Right kidney (tissue), 1 donor: Measurements from ENCODE around the gene ASPRV1.
"Not testable (repeated sequence)": the region's sequence is repeated elsewhere in the genome, so short reads cannot be mapped to it uniquely, and the experiment has no call there.

Source experiments
- DNase-seq: peaks from one replicate; pipeline ENCODE4 v3.0.0-alpha.2; 2016

Gene ASPRV1

DNA sequence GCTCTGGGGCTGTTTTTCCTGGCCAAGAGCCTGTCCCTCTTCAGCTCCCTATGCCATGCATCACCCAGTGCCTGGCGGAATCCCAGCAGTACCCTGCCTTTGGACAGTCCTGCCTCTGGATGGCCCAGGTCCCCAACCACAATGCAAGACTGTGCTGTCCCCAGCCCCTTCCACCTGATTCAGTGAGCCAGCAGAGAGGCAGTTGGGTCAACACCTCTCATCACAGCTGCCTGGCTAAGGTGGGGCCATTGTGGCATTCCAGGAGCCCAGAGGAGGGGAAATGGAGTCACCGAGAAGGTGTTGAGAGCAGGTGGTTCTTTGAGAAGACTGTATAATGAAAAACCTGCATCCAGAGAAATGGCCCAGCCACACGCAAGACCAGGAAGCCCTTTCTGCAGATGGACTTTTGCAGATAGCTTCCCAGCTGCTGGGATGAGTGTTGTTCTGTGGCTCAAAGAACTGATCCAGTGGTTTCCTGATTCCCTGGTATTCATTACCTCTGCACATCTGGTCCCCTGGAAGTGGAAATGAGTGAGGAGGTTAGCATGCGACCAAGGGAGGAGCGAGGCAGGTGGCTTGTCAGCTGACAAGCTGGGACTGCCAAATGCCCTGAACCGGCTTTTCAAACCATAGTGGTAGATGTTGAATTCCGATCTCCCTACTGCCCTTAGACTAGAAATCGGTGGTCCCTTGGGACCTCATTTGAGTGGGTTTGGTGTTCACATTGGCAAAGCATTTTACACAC lies 1.7 kb upstream of the ASPRV1 start:
- DNase-seq: no peak

DNA sequence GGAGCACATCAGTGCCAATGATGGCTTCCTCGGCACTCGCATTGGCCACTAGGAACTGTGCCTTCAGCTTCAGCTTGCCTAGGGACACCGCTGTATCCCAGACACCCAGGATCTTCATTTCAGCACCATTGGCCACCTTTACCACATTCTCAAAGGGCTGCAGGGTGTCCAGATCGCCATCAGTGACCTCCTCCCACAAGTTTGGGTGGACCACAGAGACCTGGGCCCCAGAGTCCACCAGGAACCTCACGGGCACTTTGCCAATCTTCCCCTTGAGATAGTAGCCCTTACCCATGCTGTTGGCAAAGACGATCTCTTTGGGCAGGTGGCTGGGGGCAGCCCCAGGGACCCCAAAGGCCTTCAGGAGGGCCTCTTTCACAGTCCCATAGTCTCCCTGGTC lies 610 bp downstream of the ASPRV1 start:
- no peak for DNase-seq

DNA sequence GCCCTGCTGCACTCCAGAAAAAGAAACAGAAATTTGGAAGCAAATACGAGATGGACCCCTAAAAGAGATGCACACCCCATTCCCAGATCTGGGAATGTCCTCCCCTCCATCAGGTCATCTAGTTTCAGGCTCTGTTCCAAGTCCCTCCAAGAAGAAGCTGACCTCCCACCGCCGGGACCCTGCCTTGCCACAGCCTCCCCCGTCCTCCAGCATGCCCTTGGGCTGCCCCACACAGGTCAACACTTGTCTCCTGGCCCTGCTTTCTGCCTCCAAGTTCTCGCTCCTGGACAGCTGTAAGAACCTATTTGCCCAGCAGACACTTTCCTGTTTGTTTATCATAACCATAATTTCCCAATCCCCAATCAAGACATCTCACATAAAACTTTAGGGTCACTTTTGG lies 2.0 kb downstream of the ASPRV1 start:
- no peak for DNase-seq

DNA sequence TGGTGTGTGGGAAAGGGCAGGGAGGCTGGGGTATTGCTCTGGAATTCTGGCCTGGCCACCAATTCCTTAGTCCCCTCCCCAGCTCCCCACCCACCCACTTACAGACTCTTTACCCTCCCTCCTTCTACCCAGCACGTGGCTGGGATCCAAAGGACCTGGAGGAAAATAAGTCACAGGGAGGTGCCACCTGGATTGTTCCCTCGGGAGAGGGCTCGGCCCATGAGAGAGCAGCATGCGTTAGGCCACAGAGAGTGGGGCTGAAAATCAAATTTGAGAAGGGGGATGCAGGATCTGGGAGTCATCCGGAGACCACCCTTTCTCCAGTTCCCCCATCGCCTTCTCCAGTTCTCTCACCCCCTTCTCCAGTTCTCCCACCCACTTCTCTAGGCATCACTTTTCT lies 3.0 kb downstream of the ASPRV1 start:
- no peak for DNase-seq

DNA sequence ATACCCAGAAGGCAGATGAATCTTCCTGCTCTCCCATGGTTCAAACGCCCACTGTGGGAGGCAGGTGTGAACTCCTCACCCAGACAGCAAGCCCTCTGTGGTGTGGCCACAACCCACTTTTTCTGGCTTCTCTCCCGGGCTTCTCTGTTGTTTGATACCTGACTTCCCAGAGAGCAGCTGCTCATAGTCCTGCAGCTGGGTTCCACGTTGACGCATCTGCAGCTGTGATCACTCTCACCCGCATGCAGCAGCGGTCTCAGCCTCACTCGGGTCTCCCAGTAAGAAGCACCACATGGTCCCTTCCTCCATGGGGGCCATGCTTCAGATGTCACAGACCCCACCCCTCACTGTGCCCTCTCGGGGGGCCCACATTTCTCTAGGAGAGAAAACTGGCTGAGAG lies 3.5 kb downstream of the ASPRV1 start:
- no peak for DNase-seq

DNA sequence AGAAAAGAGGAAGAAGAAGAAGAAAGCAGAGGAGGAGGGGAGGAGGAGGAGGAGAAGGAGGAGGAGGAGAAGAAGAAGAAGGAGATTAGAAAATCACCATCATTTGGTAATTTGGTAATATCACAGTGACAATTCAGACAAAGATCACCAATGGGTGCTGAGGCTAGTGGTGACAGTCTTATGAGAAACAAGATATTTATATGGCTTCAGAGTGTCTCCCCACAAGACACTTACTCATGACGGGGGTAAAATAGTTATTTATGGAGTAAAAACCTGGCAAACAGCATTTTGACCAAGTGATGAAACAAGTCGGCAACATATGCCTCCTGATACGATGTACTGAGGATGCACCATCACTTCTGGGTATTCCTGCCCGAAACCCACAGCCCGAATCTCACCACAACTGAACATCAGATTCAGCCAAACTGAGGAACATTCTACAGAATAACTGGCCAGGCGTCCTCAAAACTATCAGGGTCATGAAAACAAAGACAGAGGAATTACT lies 4.9 kb downstream of the ASPRV1 start:
- no peak for DNase-seq

DNA sequence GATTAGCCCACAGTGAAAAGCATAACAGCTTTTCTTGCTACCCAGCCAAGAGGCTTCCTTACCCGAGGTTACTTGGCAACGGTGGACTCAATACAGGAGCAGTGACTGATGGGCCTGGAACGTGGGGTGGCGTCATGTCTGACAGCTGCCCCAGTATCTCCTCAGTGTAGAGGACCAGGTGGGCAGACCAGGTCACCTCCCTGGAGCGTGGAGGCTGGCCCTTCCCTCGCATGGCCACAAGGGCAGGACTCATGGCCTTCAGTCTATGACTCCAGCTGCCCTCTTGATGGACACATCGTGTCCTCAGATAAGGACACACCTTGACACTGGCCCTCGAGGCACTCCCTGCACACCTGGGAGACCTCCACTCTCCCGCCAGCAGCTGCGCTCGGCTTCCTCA lies 6.4 kb downstream of the ASPRV1 start:
- DNase-seq: no peak

DNA sequence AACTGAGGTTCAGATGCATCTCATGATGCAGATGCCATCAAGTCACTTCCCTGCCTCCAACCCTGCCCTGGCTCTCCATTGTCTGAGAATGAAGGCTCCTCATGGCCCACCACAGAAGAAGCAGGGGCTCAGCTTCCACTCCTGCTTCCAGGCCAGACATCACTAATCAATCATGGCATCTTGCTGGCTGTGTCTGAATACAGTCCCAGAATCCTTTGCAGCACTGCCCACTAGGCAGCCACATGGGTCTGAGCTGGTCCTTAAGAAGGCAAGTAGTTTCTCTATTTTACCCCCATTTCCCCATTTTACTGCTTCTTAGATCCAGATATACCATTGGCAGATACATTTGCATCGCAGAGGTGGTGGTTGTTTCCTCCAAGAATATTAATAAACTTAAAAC lies 7.3 kb downstream of the ASPRV1 start:
- no peak for DNase-seq

DNA sequence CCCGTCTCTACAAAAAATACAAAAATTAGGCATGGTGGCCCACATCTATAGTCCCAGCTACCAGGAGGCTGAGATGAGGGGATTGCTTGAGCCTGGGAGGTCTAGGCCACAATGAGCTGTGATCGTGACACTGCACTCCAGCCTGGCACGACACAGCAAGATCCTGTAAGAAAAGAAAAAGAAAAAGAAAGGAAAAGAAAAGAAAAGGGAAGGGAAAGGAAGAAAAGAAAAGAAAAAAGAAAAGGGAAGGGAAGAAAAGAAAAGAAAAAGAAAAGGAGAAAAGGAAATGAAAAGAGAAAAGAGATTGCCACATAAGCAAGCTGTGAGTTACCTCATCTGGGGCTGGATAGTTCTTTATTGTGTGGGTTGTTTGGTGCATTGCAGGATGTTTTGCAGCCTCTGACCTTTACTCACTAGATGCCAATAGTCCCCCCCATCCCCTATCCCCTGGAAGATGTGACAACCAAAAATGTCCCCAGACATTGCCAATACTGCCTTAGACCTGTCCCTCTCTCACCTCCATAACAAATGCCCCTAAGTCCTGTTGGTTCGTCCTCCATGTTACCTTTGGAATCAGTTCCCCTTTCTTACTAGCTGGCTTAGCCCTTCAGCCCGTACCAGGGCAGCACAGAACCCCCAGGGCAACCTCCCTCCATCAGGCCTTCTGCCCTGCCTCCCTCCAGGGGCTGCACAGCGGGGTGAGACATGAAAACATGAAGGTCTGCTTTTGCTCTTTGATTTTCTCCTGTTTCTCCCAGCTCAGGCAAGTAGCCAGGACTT lies 8.9 kb downstream of the ASPRV1 start:
- DNase-seq: no peak

DNA sequence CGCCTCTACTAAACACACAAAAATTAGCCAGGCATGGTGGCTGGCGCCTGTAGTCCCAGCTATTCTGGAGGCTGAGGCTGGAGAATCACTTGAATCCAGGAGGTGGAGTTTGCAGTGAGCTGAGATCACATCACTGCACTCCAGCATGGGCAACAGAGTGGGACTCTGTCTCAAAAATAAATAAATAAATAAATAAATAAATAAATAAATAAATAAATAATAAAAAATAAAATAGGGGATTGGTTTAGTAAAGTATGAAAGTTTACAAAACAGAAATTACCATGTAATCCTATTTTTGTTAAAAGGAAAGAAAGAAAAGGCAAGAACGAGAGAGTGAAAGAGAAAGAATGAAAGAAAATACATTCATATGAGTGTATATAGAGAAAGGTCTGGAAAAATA lies 10.8 kb downstream of the ASPRV1 start:
- DNase-seq: not testable (repeated sequence)

DNA sequence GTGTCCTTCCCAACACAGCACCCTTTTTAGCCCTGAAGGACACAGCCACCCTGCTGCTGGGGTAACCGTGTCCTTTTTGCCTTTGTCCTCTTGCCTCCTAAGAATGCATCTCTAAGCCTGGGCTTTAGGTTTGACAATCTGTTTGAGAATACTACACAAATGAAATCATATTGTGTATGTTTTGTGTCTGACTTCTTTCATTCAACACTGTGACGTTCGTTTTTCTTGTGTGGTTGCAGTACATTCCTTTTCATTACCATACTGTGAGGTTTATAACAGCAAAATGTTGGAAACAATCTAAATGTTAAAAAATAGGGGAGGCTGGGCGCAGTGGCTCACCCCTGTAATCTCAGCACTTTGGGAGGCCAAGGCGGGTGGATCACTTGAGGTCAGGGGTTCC lies 11.2 kb downstream of the ASPRV1 start:
- no peak for DNase-seq

DNA sequence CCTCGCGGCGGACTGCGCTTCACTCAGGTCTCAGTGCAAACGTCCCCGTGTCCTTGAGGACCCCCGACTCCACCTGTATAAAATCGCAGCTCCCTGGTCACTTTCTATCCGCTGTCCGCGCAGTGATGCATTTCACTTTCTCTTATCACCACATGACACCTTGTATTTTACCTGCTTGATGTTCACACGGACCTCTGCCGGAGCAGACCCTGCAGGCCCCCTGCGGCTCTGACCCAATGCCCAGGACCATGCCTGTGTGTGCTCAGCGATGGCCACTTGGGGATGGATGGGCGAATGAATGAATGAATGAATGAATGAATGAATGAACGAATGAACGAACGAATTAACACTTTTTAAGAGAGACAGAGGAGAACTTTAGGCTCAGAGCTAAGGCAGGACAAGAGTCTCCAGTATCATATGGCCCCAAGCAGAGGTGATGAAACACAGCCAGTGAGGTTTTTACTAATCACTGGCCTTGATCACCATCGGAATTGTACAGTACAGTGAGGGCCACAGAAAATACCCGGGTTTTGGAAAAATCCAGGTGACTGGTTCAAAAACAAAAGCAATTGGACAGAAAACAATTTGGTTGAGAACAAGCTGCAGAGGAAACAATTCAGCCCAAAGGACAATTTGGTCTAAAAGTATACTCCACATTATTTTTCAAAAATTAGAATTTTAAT lies 12.3 kb downstream of the ASPRV1 start:
- DNase-seq: no peak

DNA sequence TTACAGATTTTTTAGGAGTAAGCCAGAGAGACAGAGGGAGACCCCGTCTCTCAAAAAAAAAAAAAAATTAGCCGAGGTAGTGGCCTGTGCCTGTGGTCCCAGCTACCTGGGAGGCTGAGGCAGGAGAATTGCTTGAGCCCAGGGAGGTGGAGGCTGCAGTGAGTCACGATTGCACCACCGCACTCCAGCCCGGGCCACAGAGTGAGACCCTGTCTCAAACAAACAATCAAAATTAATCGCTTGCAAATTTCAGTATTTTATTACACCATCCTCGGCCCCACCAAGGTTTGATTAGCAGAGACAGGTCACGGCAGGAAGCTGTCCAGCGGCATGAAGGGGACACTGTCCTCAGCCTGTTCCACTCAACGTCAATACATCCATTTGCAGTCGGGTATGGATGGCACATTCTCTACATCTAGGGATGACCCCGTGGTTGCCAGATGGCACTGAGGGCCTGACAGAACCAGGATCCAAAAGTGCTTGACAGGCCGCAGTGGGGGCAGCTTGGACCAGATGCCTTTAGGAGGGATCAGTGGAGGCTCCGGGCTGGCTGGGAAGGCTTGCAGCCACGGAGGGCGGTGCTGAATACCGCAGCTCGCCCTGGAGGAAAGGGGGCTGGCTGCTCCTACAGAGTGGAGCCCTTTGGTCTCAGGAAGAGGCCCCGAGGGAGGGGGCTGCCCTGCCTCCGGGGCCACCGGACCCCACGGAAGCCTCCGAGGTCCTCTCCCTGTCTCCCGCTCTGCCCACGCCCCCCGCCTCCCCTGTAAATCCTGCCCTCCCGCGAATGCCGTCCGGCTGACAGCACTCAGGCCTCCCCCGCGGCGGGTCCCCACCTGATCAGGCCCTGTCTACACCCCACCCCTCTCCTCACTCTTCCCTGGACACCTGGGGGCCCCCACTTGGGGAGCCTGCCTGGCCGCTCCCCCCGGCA lies 13.1 kb downstream of the ASPRV1 start:
- peak; percentile 44 for DNase-seq

DNA sequence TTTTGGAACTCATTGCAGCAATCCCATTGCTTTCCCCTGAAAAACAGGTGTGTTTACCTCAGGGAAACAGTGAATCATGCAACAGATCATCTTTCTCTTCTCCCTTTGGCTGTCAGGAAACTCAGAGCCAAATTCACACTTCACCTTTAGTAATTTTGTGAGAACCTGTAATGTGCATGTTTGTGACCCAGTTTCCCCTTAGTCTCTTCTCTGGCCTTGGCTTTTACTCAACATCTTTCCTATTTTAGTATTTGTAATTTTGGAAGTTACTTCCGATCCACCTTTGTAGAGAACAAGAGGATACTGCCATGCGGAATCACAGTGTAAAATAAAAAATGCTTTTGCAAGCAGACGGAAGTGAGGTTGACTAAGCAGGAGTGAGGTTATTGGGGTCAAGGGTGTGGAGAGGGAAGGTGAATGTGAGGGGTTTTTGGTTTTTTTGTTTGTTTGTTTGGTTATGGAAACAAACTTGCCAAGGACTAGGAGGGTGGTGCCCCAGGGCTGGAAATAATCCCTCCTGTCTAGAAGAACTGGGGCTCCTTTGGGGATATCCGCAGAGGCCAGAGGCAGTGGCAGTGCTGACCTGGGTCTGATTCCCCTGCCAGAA lies 14.0 kb downstream of the ASPRV1 start:
- no peak for DNase-seq

DNA sequence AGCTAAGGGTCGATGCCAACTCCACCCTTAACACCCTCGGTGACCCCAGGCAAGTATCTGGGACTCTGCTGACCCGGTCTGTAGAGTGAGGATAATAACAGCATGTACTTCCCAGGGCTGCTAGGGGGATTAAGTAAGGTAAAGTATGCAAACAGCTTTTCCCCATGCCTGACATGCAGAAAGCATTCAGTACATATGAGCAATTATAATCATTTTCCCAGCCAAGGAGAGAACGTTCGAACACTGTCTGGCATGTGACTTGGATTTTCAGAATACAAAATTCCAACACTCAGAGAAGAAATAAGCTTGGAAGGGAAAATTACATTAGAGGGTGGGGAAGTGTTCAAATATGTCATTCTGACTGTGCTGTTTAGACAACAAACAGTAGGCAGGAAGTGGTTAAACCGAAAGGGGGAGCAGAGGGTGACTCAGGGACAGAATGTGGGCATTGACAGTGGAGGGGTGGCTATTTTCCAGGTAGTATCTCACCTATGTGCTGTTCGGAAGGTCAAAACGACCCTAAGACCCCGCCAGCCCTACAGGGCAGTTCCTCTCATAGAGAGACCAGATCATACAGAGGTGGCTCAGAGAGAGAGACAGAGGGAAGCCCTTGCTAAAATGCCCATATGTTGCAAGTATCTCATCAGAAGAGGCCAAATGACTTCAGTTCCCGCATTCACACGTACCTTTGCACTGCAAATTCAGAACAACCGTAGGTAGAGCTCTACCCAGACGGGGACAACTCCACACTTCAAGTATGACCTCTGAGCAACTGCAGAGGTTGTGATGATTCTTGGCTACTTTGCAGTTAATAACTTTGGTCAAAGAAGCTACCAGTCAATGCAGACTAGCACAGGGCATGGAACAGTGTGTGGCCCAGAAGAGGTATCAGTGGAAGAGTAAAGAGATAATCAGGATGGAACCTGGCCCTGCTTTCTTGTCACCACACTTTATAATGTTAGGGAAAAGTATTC lies 14.8 kb downstream of the ASPRV1 start:
- no peak for DNase-seq

DNA sequence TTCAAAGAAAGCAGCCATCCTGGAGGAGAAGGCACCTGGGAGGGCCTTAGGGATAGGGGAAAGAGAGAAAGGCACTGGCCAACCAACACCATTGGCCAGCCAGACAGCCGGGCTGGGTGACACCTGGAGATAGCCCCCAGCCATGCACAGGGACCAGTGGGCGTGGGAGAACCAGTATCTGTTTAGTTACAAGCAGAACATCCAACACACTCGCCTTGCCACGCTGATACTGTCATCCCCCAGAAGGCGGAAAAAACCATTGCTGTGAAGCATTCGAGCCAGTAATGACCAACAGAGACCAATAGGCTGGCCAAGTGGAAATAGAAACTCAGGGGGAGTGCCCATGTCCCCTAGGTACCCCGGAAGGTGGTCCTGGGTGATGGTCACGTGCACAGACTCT lies 15.5 kb downstream of the ASPRV1 start:
- DNase-seq: no peak

DNA sequence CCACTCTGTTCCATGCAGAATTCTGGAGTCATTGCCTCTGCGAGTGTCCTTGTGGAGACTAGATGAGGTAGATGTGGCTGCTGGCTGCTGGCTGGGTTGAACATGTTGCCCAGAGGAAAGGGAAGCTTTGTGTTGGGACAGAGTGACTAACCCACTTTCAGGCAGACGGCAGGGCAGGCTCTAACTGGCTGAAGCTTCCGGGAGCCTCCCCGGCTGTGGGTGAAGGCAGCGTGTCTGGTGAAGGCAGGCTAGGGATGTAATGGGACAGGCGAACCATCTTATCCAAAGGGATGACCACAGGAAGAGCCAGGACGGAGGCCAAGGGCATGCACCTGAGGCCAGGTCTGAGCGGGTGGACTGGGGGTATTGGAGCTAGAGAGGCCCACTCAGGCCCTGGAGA lies 16.0 kb downstream of the ASPRV1 start:
- DNase-seq: no peak

DNA sequence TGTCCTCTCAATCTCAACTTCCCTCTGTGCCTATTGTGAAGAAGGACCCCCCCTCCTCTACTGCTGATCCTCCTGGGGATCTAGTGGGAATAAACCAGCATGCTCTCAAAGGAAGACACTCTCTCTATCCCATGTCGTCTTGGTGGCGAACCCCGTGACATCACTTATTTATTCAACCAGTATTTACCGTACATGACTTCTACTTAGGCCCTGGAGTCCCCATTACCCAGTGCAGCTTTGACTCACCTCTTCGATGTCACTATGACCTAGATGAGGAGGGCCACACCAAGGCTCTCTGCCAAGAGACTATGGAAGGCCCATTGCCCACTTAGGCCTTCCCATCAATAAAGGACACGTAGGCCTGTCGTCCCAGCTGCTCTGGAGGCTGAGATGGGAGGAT lies 16.7 kb downstream of the ASPRV1 start:
- DNase-seq: no peak

DNA sequence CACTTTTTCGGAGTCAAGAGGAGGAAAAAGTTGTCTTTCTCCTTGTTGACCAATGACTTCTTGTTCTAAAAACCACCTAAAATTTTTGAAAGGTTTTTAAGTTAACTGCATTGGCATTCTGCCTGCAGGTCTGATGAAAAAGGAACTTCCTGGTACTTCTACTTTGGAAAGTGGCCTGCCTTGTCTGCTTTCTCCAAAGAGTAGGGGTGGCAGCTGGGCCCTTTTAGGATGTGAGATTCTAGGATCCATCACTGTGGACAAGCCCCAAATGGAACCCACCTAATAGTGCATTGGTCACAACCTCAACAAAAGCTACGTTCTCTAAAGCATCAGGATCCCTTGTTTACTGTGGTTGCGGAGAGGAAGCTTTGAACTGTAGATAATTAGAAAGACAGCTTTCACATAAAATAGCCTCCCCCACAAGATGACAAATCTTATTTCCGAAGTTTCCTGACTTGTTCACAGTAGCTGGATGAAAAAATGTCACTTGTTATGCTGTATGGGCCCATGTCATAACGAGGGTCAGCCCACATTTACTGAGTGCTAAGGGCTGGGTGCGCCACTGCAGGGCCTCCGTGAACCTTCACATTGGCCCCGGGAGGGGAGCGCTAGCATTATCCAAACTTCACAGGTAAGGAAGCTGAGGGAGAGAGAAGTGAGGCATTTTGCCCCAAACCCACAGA lies 17.4 kb downstream of the ASPRV1 start:
- no peak for DNase-seq
